Peyer's patch (tissue), 4 donors: ENCODE data around the gene GSTA2.
"Not testable (repeated sequence)": the region's sequence is repeated elsewhere in the genome, so short reads cannot be mapped to it uniquely, and the experiment has no call there.

Experiments used
- CTCF ChIP-seq, 6 experiments: fragments of 450-650 bp in 4 of 6; fragments of 200-600 bp in 2 of 6; sonication (generic) in 1 of 6; IDR thresholded peaks; one replicate each; pipeline ENCODE4 v1.5.1; 2017 to 2019; ENCODE audit warnings: antibody characterized with exemption in 6 of 6, mild to moderate bottlenecking in 3 of 6, moderate library complexity in 1 of 6
- POLR2A ChIP-seq, 2 donors: fragments of 450-650 bp; IDR thresholded peaks; one replicate each; pipeline ENCODE4 v1.5.1; 2017; ENCODE audit warnings: antibody characterized with exemption in 2 of 2, mild to moderate bottlenecking in 2 of 2, moderate library complexity in 2 of 2

GRCh38 chr6:52803668-52804255 lies 40.5 kb upstream of the GSTA2 start, which contains the start of gene GSTA1:
- TF ChIP-seq CTCF, POLR2A (IDR thresholded peaks at IDR 0.05): not testable (repeated sequence)
